Panc1 (cell line): Measurements from ENCODE around the gene MST1. TPM values are rescaled to one million over a fixed set of nuclear protein-coding genes. Genes with fewer than 3 reads are reported as not detected.

Experiments
- ATAC-seq: fragments of 200-7000 bp; cut with Tn5 transposase; 2 replicates; pipeline ENCODE4 v1.9.1; 2020; ENCODE audit warnings: mild to moderate bottlenecking, moderate library complexity
- BruUV-seq: library from RNA; stranded (reverse); fragments of 400-500 nt; replicated peaks from 2 replicates; lab custom pipeline; 2021; lab: Mats Ljungman, UMichigan
- CTCF ChIA-PET: fragments of 300-600 bp; sonication (Branson Sonifier 250); formaldehyde crosslinking; loops from one replicate; lab custom pipeline; 2022; ENCODE audit warnings: antibody characterized with exemption; lab: Charles Lee
- POLR2A ChIA-PET: fragments of 300-600 bp; sonication (Branson Sonifier 250); formaldehyde crosslinking; loops from one replicate; lab custom pipeline; 2022; ENCODE audit warnings: antibody characterized with exemption; lab: Charles Lee
- DNase-seq: peaks from one replicate; pipeline ENCODE4 v3.0.0-alpha.2; 2010; ENCODE audit warnings: low read depth, low spot score
- H3K27ac ChIP-seq: 2 replicates; pipeline ENCODE4 v1.5.1; 2011; ENCODE audit warnings: mild to moderate bottlenecking, low read length, inconsistent platforms
- H3K27me3 ChIP-seq: fragments of 200-500 bp; sonication (Bioruptor generic); 2 replicates; pipeline ENCODE4 v1.6.0; 2014; ENCODE audit warnings: low read length, inconsistent platforms; ENCODE audit not compliant: control insufficient read depth, insufficient read depth
- H3K36me3 ChIP-seq: fragments of 200-500 bp; sonication (Bioruptor generic); 2 replicates; pipeline ENCODE4 v1.5.1; 2014; ENCODE audit warnings: inconsistent platforms, mild to moderate bottlenecking, low read length, moderate library complexity; ENCODE audit not compliant: control insufficient read depth, insufficient read depth
- H3K4me1 ChIP-seq: 2 replicates; pipeline ENCODE4 v1.5.1; 2011; ENCODE audit warnings: inconsistent platforms, mild to moderate bottlenecking, low read length, moderate library complexity; ENCODE audit not compliant: control insufficient read depth, insufficient read depth
- H3K4me3 ChIP-seq, 2 experiments: 2 replicates each; pipeline ENCODE4 v1.5.1; 2011 to 2012; ENCODE audit warnings: low read depth in 2 of 2, low read length in 2 of 2, mild to moderate bottlenecking in 2 of 2, inconsistent platforms in 1 of 2, moderate library complexity in 1 of 2
- H3K9me3 ChIP-seq: fragments of 200-500 bp; sonication (Bioruptor generic); 2 replicates; pipeline ENCODE4 v1.5.1; 2014; ENCODE audit warnings: low read depth, mild to moderate bottlenecking, inconsistent platforms, low read length, moderate library complexity; ENCODE audit not compliant: control insufficient read depth, insufficient read depth
- CTCF ChIP-seq: fragments of 450-650 bp; IDR thresholded peaks from 2 replicates; pipeline ENCODE4 v1.5.1; 2017; ENCODE audit warnings: mild to moderate bottlenecking
- POLR2AphosphoS5 ChIP-seq: IDR thresholded peaks from 2 replicates; pipeline ENCODE4 v1.6.1; 2012; ENCODE audit warnings: mild to moderate bottlenecking, low read depth, low read length, moderate library complexity
- REST ChIP-seq, 2 experiments: IDR thresholded peaks; 2 replicates each; pipeline ENCODE4 v1.6.1; 2011 to 2012; ENCODE audit warnings: low read depth in 2 of 2, control low read depth in 1 of 2, low read length in 1 of 2, mild to moderate bottlenecking in 1 of 2, moderate library complexity in 1 of 2; ENCODE audit not compliant: insufficient read depth in 1 of 2
- SIN3A ChIP-seq: IDR thresholded peaks from 2 replicates; pipeline ENCODE4 v1.6.1; 2012; ENCODE audit warnings: low read depth, mild to moderate bottlenecking, low read length, moderate library complexity, borderline replicate concordance; ENCODE audit not compliant: insufficient read depth
- TCF7L2 ChIP-seq: IDR thresholded peaks from 2 replicates; pipeline ENCODE4 v1.6.1; 2011; ENCODE audit warnings: mild to moderate bottlenecking, low read depth, low read length, inconsistent platforms
- in situ Hi-C: cut with HindIII; loops from 2 replicates; pipeline ENCODE4 v1.10.0; 2016; ENCODE audit warnings: low sequenced_read_pairs, low pct_unique_long_range_greater_than_20kb
- intact Hi-C: fragments of 100-400 bp; cut with micrococcal nuclease; formaldehyde crosslinking; loops from one replicate; pipeline ENCODE4 v1.10.0; 2022; ENCODE audit not compliant: unreplicated experiment
- total RNA-seq: library from RNA; stranded (reverse); gene quantifications from one replicate; pipeline ENCODE4 v1.2.1, GENCODE V29; 2021; ENCODE audit not compliant: unreplicated experiment

The MST1 gene
- total RNA-seq, 1 experiment from 2014 or later, result 14.0 TPM

- Histone ChIP-seq H3K36me3 (no peaks in the 10 kb centered on the region), H3K27me3 (no peaks in the 10 kb centered on the region), H3K9me3 (no peaks in the 10 kb centered on the region), H3K4me3 (no peak overlapping the region), H3K27ac (no peak overlapping the region), H3K4me1 (no peaks in the 10 kb centered on the region)
- no TSS peak for BruUV-seq
- no peak for ATAC-seq
- intact Hi-C loops, result no loop called here
- TF ChIP-seq SIN3A, result no peak
- no peak for TF ChIP-seq POLR2AphosphoS5
- no peak for TF ChIP-seq TCF7L2
- no peak for TF ChIP-seq CTCF
- no peak for TF ChIP-seq REST (IDR thresholded peaks at IDR 0.05; ENCODE audit: insufficient read depth in 1 of 2, low read depth in 2 of 2, low read length in 1 of 2)
- POLR2A ChIA-PET, result no interaction called here
- DNase-seq, result no peak
- CTCF ChIA-PET, result no interaction called here
- in situ Hi-C loops, result no loop called here
Observed at GRCh38 chr3:49656541-49657112, 32.6 kb downstream of the MST1 start.

GRCh38 chr3:49655731-49656285 is 33.5 kb downstream of the MST1 start:
- Histone ChIP-seq H3K36me3 (no peaks in the 10 kb centered on the region), H3K27me3 (no peaks in the 10 kb centered on the region), H3K27ac (no peak overlapping the region), H3K9me3 (no peaks in the 10 kb centered on the region), H3K4me3 (no peak overlapping the region), H3K4me1 (no peaks in the 10 kb centered on the region)
- in situ Hi-C loops (no loop called here), intact Hi-C loops (no loop called here)
- DNase-seq, result no peak
- ChIA-PET CTCF (no interaction called here), POLR2A (no interaction called here)
- no TSS peak for BruUV-seq
- TF ChIP-seq REST (IDR thresholded peaks at IDR 0.05; ENCODE audit: insufficient read depth in 1 of 2, low read depth in 2 of 2, low read length in 1 of 2) (no peak), TCF7L2 (no peak), CTCF (no peak), POLR2AphosphoS5 (no peak), SIN3A (no peak)
- no peak for ATAC-seq
